Neural cell (in vitro differentiated cells): ENCODE results near the gene PHACTR1. TPM values are rescaled to one million over a fixed set of nuclear protein-coding genes. Genes with fewer than 3 reads are reported as not detected.

ENCODE experiments used
- H2AFZ ChIP-seq: fragments of 200-600, 300-800 bp; sonication (generic), shearing (Covaris generic); 2 replicates; pipeline ENCODE4 v1.6.0; 2014; ENCODE audit warnings: low read depth, mild to moderate bottlenecking, antibody characterized with exemption, low read length, moderate library complexity
- H3F3A ChIP-seq: fragments of 200-600 bp; shearing (Covaris generic); 2 replicates; pipeline ENCODE4 v1.6.1; 2016; ENCODE audit warnings: mild to moderate bottlenecking, moderate library complexity, mixed read lengths, antibody characterized with exemption, low read length; ENCODE audit not compliant: insufficient read depth, poor library complexity, severe bottlenecking
- H3K27ac ChIP-seq: fragments of 200-600, 300-800 bp; sonication (generic), shearing (Covaris generic); 2 replicates; pipeline ENCODE4 v1.5.1; 2014; ENCODE audit warnings: mild to moderate bottlenecking, low read length, moderate library complexity
- H3K27me3 ChIP-seq: fragments of 300-800, 200-600 bp; sonication (generic), shearing (Covaris generic); 2 replicates; pipeline ENCODE4 v1.6.0; 2014; ENCODE audit warnings: mild to moderate bottlenecking, low read depth, low read length, moderate library complexity; ENCODE audit not compliant: insufficient read depth
- H3K36me3 ChIP-seq: fragments of 300-800, 200-600 bp; sonication (generic), shearing (Covaris generic); 2 replicates; pipeline ENCODE4 v1.5.1; 2014; ENCODE audit warnings: mild to moderate bottlenecking, antibody characterized with exemption, low read length, moderate library complexity; ENCODE audit not compliant: insufficient read depth
- H3K4me2 ChIP-seq: fragments of 300-800, 200-600 bp; sonication (generic), shearing (Covaris generic); 2 replicates; pipeline ENCODE4 v1.6.0; 2014; ENCODE audit warnings: mild to moderate bottlenecking, low read length
- H3K4me3 ChIP-seq: fragments of 300-800, 200-600 bp; sonication (generic), shearing (Covaris generic); 2 replicates; pipeline ENCODE4 v1.5.1; 2014; ENCODE audit warnings: mild to moderate bottlenecking, low read length, moderate library complexity
- H3K79me2 ChIP-seq: fragments of 200-600 bp; shearing (Covaris generic); replicated peaks from 2 replicates; pipeline ENCODE4 v1.6.0; 2014; ENCODE audit warnings: mild to moderate bottlenecking, low read length, moderate library complexity; ENCODE audit not compliant: insufficient read depth
- H3K9ac ChIP-seq: fragments of 300-800, 200-600 bp; sonication (generic), shearing (Covaris generic); 2 replicates; pipeline ENCODE4 v1.6.1; 2016; ENCODE audit warnings: mild to moderate bottlenecking, low read length, mixed read lengths
- H3K9me2 ChIP-seq: fragments of 200-600 bp; shearing (Covaris generic); 2 replicates; pipeline ENCODE4 v1.6.1; 2016; ENCODE audit warnings: mild to moderate bottlenecking, low read length, mixed read lengths; ENCODE audit not compliant: insufficient read depth
- H3K9me3 ChIP-seq: fragments of 200-600, 300-800 bp; sonication (generic), shearing (Covaris generic); 2 replicates; pipeline ENCODE4 v1.6.1; 2016; ENCODE audit warnings: mild to moderate bottlenecking, mixed run types, low read length, moderate library complexity, mixed read lengths
- H4K20me1 ChIP-seq: fragments of 200-600 bp; shearing (Covaris generic); 2 replicates; pipeline ENCODE4 v1.6.1; 2016; ENCODE audit warnings: mild to moderate bottlenecking, mixed run types; ENCODE audit not compliant: insufficient read depth
- EP300 ChIP-seq: fragments of 450-650 bp; conservative IDR thresholded peaks from 2 replicates; pipeline ENCODE4 v1.6.1; 2014; ENCODE audit warnings: antibody characterized with exemption, mild to moderate bottlenecking, moderate library complexity; ENCODE audit not compliant: poor library complexity, severe bottlenecking
- EZH2 ChIP-seq: fragments of 200-600, 300-800 bp; shearing (Covaris generic), sonication (generic); IDR thresholded peaks from 2 replicates; pipeline ENCODE4 v1.6.1; 2014; ENCODE audit warnings: antibody characterized with exemption, low read length, borderline replicate concordance, mild to moderate bottlenecking; ENCODE audit not compliant: insufficient read depth, poor library complexity, severe bottlenecking
- MXI1 ChIP-seq: fragments of 450-650 bp; conservative IDR thresholded peaks from 2 replicates; pipeline ENCODE4 v1.6.1; 2014; ENCODE audit warnings: antibody characterized with exemption, mild to moderate bottlenecking; ENCODE audit not compliant: poor library complexity, severe bottlenecking
- POLR2AphosphoS5 ChIP-seq: IDR thresholded peaks from 2 replicates; pipeline ENCODE4 v1.6.1; 2012
- RAD21 ChIP-seq: fragments of 450-650 bp; conservative IDR thresholded peaks from 2 replicates; pipeline ENCODE4 v1.6.1; 2014; ENCODE audit warnings: antibody characterized with exemption, mild to moderate bottlenecking, moderate library complexity
- SMC3 ChIP-seq: fragments of 450-650 bp; conservative IDR thresholded peaks from 2 replicates; pipeline ENCODE4 v1.6.1; 2014; ENCODE audit warnings: antibody characterized with exemption, mild to moderate bottlenecking, moderate library complexity; ENCODE audit not compliant: poor library complexity
- TAF1 ChIP-seq: IDR thresholded peaks from 2 replicates; pipeline ENCODE4 v1.6.1; 2012; ENCODE audit warnings: low read depth
- polyA plus RNA-seq: library from polyadenylated mRNA; depleted of rRNA; stranded (reverse); fragments of >200 nt; gene quantifications from 2 replicates; pipeline ENCODE4 v1.2.3, GENCODE V29; 2014
- TF ChIP-seq, protein P1 (sequence below): fragments of 450-650 bp; IDR thresholded peaks from 2 replicates; pipeline ENCODE4 v1.5.1; 2014; ENCODE audit warnings: antibody characterized with exemption, mild to moderate bottlenecking, moderate library complexity; ENCODE audit not compliant: poor library complexity, severe bottlenecking
- TF ChIP-seq, protein P2 (sequence below): IDR thresholded peaks from 2 replicates; pipeline ENCODE4 v1.6.1; 2012; ENCODE audit warnings: borderline replicate concordance

The PHACTR1 gene
- polyA plus RNA-seq, 1 donor from 2014 or later, result 7.8 TPM

DNA sequence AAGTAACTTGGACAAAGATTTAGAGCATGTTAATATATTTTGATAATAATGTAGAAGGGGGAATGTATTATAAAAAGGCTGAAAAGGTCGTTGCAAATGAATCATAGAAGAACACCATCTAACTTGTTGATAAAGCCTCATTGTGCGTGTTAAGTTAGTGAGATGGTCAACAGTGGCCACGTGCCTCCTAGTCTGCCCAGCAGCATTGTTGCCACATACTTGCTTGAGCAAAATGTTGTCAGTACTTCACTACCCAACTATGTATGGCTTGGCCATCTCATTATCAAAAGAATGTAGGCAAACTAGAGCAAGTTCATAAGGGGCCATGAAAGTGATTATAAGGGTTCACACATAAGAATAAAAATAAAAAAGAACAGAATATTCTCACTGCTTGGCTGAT, 84.6 kb downstream of the PHACTR1 start:
- Histone ChIP-seq H3K36me3 (no peaks in the 10 kb centered on the region), H4K20me1 (no peaks in the 10 kb centered on the region), H3K9me3 (no peaks in the 10 kb centered on the region), H3K27me3 (no peaks in the 10 kb centered on the region), H3K79me2 (no peaks in the 10 kb centered on the region), H3K4me2 (no peak overlapping the region), H3K4me3 (no peak overlapping the region), H3K9ac (no peak overlapping the region), H3K9me2 (no peaks in the 10 kb centered on the region), H2AFZ (no peak overlapping the region), H3F3A (no peaks in the 10 kb centered on the region), H3K27ac (no peak overlapping the region)
- TF ChIP-seq POLR2AphosphoS5, result no peak
- TF ChIP-seq EP300, result no peak
- TF ChIP-seq TAF1, result no peak
- no peak for TF ChIP-seq RAD21
- TF ChIP-seq, protein P1, sequence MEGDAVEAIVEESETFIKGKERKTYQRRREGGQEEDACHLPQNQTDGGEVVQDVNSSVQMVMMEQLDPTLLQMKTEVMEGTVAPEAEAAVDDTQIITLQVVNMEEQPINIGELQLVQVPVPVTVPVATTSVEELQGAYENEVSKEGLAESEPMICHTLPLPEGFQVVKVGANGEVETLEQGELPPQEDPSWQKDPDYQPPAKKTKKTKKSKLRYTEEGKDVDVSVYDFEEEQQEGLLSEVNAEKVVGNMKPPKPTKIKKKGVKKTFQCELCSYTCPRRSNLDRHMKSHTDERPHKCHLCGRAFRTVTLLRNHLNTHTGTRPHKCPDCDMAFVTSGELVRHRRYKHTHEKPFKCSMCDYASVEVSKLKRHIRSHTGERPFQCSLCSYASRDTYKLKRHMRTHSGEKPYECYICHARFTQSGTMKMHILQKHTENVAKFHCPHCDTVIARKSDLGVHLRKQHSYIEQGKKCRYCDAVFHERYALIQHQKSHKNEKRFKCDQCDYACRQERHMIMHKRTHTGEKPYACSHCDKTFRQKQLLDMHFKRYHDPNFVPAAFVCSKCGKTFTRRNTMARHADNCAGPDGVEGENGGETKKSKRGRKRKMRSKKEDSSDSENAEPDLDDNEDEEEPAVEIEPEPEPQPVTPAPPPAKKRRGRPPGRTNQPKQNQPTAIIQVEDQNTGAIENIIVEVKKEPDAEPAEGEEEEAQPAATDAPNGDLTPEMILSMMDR, result no peak
- TF ChIP-seq, protein P2, sequence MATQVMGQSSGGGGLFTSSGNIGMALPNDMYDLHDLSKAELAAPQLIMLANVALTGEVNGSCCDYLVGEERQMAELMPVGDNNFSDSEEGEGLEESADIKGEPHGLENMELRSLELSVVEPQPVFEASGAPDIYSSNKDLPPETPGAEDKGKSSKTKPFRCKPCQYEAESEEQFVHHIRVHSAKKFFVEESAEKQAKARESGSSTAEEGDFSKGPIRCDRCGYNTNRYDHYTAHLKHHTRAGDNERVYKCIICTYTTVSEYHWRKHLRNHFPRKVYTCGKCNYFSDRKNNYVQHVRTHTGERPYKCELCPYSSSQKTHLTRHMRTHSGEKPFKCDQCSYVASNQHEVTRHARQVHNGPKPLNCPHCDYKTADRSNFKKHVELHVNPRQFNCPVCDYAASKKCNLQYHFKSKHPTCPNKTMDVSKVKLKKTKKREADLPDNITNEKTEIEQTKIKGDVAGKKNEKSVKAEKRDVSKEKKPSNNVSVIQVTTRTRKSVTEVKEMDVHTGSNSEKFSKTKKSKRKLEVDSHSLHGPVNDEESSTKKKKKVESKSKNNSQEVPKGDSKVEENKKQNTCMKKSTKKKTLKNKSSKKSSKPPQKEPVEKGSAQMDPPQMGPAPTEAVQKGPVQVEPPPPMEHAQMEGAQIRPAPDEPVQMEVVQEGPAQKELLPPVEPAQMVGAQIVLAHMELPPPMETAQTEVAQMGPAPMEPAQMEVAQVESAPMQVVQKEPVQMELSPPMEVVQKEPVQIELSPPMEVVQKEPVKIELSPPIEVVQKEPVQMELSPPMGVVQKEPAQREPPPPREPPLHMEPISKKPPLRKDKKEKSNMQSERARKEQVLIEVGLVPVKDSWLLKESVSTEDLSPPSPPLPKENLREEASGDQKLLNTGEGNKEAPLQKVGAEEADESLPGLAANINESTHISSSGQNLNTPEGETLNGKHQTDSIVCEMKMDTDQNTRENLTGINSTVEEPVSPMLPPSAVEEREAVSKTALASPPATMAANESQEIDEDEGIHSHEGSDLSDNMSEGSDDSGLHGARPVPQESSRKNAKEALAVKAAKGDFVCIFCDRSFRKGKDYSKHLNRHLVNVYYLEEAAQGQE, result no peak
- TF ChIP-seq MXI1, result no peak
- no peak for TF ChIP-seq SMC3
- TF ChIP-seq EZH2, result no peak

DNA sequence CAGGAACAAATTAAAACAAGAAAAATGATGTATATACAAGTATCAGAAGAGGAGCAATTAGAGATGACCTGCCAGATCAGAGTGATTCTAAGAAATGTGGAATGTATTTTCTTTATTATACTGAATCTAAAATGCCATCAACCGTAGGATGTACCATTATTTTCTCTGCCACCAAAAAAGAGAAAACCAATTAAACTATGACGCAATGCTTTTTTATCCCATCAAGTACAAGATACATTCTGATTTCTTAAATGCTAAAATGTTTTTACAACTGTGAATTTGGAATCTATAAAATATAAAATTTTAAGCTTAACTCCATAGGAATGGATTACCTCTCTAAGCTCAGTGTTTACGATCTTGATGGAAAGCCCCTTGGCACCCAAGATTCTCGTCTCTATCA, 85.9 kb downstream of the PHACTR1 start:
- Histone ChIP-seq H3K9ac (no peak overlapping the region), H3K79me2 (no peaks in the 10 kb centered on the region), H3K4me3 (no peak overlapping the region), H3K27ac (no peak overlapping the region), H2AFZ (no peak overlapping the region), H3K4me2 (no peak overlapping the region), H3K36me3 (no peaks in the 10 kb centered on the region), H3K27me3 (no peaks in the 10 kb centered on the region), H4K20me1 (no peaks in the 10 kb centered on the region), H3K9me3 (no peaks in the 10 kb centered on the region), H3K9me2 (no peaks in the 10 kb centered on the region), H3F3A (no peaks in the 10 kb centered on the region)
- no peak for TF ChIP-seq SMC3
- TF ChIP-seq EZH2, result no peak

DNA sequence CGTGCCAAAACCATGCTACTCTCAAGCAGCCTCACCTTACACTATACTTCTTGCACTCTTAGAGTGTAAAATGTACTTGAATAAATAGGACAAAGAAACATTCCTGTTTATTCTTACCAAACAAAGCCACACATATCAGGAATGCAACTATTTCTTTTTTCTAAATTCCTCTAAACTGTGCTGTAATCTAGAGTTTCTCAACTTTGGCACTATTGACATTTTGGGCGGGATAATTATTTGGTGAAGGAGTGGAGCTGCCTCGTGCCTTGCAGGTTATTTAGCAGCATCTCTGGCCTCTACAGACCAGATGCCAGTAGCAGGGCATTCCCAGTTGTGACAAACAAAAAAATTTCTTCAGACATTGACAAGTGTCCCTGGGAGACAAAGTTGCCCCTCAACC, 86.9 kb downstream of the PHACTR1 start:
- Histone ChIP-seq H3K27ac (no peak overlapping the region), H3K4me3 (no peak overlapping the region), H4K20me1 (no peaks in the 10 kb centered on the region), H3K9me3 (no peaks in the 10 kb centered on the region), H2AFZ (no peak overlapping the region), H3F3A (no peaks in the 10 kb centered on the region), H3K36me3 (no peaks in the 10 kb centered on the region), H3K79me2 (no peaks in the 10 kb centered on the region), H3K9ac (no peak overlapping the region), H3K4me2 (no peak overlapping the region), H3K9me2 (no peaks in the 10 kb centered on the region), H3K27me3 (no peaks in the 10 kb centered on the region)
- TF ChIP-seq EZH2 (no peak), MXI1 (no peak), POLR2AphosphoS5 (no peak), RAD21 (no peak), SMC3 (no peak), EP300 (no peak), TAF1 (no peak)
- TF ChIP-seq, protein P2, result no peak
- TF ChIP-seq, protein P1, result no peak
